ENCODE measurements around the gene VSTM2B. TPM values are rescaled to one million over a fixed set of nuclear protein-coding genes. Genes with fewer than 3 reads are reported as not detected.

Gene VSTM2B
- total RNA-seq, 1 experiment from 2014 or later, result not detected

DNA sequence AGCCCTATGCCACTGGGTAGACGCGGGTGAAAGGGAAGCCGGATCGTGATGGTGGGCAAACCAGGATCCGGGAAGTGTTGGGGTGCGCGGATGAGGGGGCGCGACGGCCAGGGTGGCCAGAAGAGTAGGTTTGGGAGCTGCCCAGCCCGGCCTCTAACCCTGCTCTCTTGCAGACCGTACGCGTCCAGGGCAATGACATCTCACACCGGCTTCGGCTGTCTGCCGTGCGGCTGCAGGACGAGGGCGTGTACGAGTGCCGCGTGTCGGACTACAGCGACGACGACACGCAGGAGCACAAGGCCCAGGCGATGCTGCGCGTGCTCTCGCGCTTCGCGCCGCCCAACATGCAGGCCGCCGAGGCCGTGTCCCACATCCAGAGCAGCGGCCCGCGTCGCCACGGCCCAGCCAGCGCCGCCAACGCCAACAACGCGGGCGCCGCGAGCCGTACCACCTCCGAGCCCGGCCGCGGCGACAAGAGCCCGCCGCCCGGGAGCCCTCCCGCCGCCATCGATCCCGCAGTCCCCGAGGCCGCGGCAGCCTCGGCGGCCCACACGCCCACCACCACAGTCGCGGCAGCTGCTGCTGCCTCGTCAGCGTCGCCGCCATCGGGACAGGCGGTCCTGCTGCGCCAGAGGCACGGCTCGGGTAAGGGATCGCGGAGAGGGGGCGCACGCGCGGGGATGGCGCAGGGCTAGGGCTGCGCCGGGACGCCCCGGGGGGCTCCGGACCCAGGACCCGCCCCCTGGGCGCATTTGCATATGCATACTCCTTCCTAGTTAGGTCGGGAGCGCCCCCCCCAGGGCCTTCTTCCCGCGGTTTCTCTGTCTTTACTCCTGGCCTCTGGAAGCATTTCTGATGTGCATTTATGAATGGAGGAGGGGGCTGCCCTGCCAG, 4.1 kb downstream of the VSTM2B start:
- POLR2A ChIA-PET, result no interaction called here

DNA sequence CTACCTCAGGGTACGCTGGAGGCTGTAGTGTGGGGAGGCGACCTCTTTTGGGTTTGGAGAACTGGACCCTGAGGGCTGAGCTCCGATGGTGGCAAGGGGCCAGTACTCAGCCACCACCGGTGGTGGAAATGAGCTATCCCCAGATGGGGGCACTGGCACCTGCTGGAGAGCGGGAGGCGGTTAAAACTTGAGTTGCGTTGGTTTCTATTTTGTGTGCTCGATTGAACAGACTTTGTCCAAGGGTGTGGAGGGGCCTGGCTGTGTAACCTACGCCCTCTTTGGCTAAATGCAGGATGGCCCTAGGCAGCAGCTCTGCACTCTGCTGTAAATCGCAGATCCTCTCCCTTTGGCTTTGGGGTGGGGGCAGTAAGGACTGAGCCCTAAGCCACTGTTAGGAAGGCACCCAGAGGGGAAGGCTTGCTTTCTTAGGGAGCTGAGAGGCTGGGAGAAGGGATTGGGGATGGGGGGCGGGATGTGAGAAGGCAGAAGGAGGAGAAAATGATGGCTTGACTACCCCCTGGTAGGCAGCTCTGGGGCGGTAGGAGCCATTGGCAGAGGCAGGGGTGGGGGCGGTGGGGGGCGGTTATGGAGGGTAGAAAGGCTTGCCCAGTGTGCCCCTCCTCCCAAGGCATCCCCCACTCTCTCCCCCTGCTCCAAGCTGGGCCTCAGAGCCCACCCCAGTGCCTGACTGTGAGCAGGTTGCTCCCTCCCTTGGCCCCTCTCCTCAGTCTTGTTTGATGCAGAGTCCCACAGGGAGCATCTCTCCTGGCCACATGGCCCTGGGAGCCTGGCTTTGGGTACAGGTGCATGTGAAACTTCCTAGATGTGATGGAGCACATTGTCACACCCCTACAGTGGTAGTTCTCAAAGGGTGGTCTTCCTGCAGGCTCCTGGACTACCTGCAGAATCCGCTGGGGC, 5.0 kb downstream of the VSTM2B start:
- Histone ChIP-seq H3K27me3 (replicated peaks; ENCODE audit: control insufficient read depth, insufficient read depth, low read length) (no peaks in the 10 kb centered on the region), H3K36me3 (ENCODE audit: control insufficient read depth, insufficient read depth, low read length) (no peaks in the 10 kb centered on the region), H3K4me1 (no peaks in the 10 kb centered on the region), H3K4me3 (ENCODE audit: low read depth, low read length) (no peak overlapping the region), H3K9me3 (peaks cover 6% of the 10 kb centered on the region; the same call in 1 of the 2 replicates)
- Mint-ChIP-seq H3K27me3 (ENCODE audit: insufficient read depth, unreplicated experiment) (no peaks in the 10 kb centered on the region), H3K27ac (ENCODE audit: unreplicated experiment) (no peak overlapping the region), H3K4me3 (ENCODE audit: unreplicated experiment) (no peak overlapping the region), H3K4me1 (ENCODE audit: low read depth, unreplicated experiment) (no peaks in the 10 kb centered on the region), H3K36me3 (ENCODE audit: insufficient read depth, unreplicated experiment) (peaks cover 6% of the 10 kb centered on the region), H3K9me3 (ENCODE audit: unreplicated experiment) (no peaks in the 10 kb centered on the region)
- ChIA-PET CTCF (no interaction called here), POLR2A (no interaction called here)
- intact Hi-C loops (cut with micrococcal nuclease; ENCODE audit: unreplicated experiment), result no loop called here
- TF ChIP-seq, protein P1, sequence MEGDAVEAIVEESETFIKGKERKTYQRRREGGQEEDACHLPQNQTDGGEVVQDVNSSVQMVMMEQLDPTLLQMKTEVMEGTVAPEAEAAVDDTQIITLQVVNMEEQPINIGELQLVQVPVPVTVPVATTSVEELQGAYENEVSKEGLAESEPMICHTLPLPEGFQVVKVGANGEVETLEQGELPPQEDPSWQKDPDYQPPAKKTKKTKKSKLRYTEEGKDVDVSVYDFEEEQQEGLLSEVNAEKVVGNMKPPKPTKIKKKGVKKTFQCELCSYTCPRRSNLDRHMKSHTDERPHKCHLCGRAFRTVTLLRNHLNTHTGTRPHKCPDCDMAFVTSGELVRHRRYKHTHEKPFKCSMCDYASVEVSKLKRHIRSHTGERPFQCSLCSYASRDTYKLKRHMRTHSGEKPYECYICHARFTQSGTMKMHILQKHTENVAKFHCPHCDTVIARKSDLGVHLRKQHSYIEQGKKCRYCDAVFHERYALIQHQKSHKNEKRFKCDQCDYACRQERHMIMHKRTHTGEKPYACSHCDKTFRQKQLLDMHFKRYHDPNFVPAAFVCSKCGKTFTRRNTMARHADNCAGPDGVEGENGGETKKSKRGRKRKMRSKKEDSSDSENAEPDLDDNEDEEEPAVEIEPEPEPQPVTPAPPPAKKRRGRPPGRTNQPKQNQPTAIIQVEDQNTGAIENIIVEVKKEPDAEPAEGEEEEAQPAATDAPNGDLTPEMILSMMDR (IDR thresholded peaks at IDR 0.05; ENCODE audit: insufficient read depth in 1 of 2, low read depth in 1 of 2, low read length in 1 of 2, severe bottlenecking in 1 of 2, unreplicated experiment in 1 of 2), result no peak
- no peak for DNase-seq
- BruUV-seq (replicated peaks), result no TSS peak

More for the DNA sequence above, 4.1 kb downstream of the VSTM2B start:
- BruUV-seq (replicated peaks), result no TSS peak
- CTCF ChIA-PET, result no interaction called here
- H3K4me1 ChIP-seq, result no peaks in the 10 kb centered on the region
- DNase-seq, result no peak
- Mint-ChIP-seq H3K4me1 (ENCODE audit: low read depth, unreplicated experiment) (no peaks in the 10 kb centered on the region), H3K4me3 (ENCODE audit: unreplicated experiment) (no peak overlapping the region), H3K27ac (ENCODE audit: unreplicated experiment) (no peak overlapping the region), H3K27me3 (ENCODE audit: insufficient read depth, unreplicated experiment) (no peaks in the 10 kb centered on the region), H3K9me3 (ENCODE audit: unreplicated experiment) (no peaks in the 10 kb centered on the region), H3K36me3 (ENCODE audit: insufficient read depth, unreplicated experiment) (peaks cover 6% of the 10 kb centered on the region)
- no peak overlapping the region for H3K4me3 ChIP-seq (ENCODE audit: low read depth, low read length)
- TF ChIP-seq, protein P1 (IDR thresholded peaks at IDR 0.05; ENCODE audit: insufficient read depth in 1 of 2, low read depth in 1 of 2, low read length in 1 of 2, severe bottlenecking in 1 of 2, unreplicated experiment in 1 of 2), result no peak
- H3K9me3 ChIP-seq, result peaks cover 6% of the 10 kb centered on the region; the same call in 1 of the 2 replicates
- H3K27me3 ChIP-seq (replicated peaks; ENCODE audit: control insufficient read depth, insufficient read depth, low read length), result no peaks in the 10 kb centered on the region
- no peaks in the 10 kb centered on the region for H3K36me3 ChIP-seq (ENCODE audit: control insufficient read depth, insufficient read depth, low read length)
- intact Hi-C loops (cut with micrococcal nuclease; ENCODE audit: unreplicated experiment), result no loop called here

DNA sequence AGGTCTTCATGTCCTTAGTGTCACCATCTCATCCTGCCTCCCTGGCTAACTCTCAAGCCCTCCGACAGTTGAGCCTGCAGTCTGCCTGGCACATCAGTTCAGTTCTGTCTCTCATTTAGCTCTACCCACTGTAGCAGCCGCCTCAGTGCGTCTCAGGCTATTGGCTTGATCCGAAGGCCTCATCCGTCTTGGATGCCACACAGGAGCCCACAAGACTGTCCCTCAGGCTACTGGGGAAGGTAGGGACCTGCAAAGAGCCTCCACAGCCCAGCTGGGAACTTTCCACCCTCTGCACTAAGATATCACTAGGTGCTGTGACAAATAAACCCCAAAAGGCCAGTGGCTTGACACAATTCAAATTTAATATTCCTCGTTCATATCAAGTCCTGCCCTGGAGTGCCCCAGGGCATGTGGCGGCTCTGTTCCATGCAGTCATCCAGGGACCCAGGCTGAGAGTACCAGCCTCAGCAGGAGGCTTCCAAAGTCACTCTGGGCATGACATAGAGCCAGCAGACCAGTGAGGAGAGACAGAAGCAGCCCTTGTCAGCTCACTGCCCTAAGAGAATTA, 5.7 kb downstream of the VSTM2B start:
- peaks cover 6% of the 10 kb centered on the region; the same call in 1 of the 2 replicates for H3K9me3 ChIP-seq
- H3K36me3 ChIP-seq (ENCODE audit: control insufficient read depth, insufficient read depth, low read length), result no peaks in the 10 kb centered on the region
- Mint-ChIP-seq H3K27me3 (ENCODE audit: insufficient read depth, unreplicated experiment) (no peaks in the 10 kb centered on the region), H3K4me1 (ENCODE audit: low read depth, unreplicated experiment) (no peaks in the 10 kb centered on the region), H3K27ac (ENCODE audit: unreplicated experiment) (no peak overlapping the region), H3K9me3 (ENCODE audit: unreplicated experiment) (no peaks in the 10 kb centered on the region), H3K36me3 (ENCODE audit: insufficient read depth, unreplicated experiment) (peaks cover 6% of the 10 kb centered on the region), H3K4me3 (ENCODE audit: unreplicated experiment) (no peak overlapping the region)
- POLR2A ChIA-PET, result no interaction called here
- intact Hi-C loops (cut with micrococcal nuclease; ENCODE audit: unreplicated experiment), result no loop called here
- TF ChIP-seq, protein P1 (IDR thresholded peaks at IDR 0.05; ENCODE audit: insufficient read depth in 1 of 2, low read depth in 1 of 2, low read length in 1 of 2, severe bottlenecking in 1 of 2, unreplicated experiment in 1 of 2), result no peak
- no peaks in the 10 kb centered on the region for H3K27me3 ChIP-seq (replicated peaks; ENCODE audit: control insufficient read depth, insufficient read depth, low read length)
- no peaks in the 10 kb centered on the region for H3K4me1 ChIP-seq
- DNase-seq, result no peak
- no TSS peak for BruUV-seq (replicated peaks)
- H3K4me3 ChIP-seq (ENCODE audit: low read depth, low read length), result no peak overlapping the region
- CTCF ChIA-PET, result no interaction called here

Data from Caco-2 (cell line).